CD4-positive, alpha-beta T cell treated with Interleukin-4 for 4 hours (primary cell): Measurements from ENCODE around the gene CEBPA.

Experiments
- DNase-seq: peaks from one replicate; pipeline ENCODE4 v3.0.0-alpha.2; 2020

Gene CEBPA

GRCh38 chr19:33286899-33287298, 15.4 kb downstream of the CEBPA start:
- DNase-seq, result peak; percentile 14

- DNase-seq, result no peak
Observed at GRCh38 chr19:33285441-33285927, 16.9 kb downstream of the CEBPA start.

DNA sequence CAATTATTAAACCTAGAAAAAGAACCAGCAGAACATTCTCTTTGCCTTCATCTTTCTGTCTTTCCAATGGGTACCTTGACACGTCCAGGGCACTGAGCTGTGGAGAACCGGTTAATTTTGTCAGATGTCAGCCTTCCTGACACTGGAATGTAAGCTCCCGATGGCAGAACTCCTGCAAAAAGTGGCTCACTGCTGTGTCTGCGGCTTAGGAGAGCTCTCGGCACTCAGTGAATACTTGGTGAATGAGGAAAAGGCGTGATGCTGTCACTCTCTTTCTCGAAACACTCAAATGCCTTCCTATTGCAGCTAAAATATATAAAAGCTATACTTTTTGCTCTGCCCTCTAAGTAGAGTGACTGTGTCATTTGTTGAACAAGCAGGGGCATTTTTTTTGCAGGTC, 17.6 kb downstream of the CEBPA start:
- no peak for DNase-seq

DNA sequence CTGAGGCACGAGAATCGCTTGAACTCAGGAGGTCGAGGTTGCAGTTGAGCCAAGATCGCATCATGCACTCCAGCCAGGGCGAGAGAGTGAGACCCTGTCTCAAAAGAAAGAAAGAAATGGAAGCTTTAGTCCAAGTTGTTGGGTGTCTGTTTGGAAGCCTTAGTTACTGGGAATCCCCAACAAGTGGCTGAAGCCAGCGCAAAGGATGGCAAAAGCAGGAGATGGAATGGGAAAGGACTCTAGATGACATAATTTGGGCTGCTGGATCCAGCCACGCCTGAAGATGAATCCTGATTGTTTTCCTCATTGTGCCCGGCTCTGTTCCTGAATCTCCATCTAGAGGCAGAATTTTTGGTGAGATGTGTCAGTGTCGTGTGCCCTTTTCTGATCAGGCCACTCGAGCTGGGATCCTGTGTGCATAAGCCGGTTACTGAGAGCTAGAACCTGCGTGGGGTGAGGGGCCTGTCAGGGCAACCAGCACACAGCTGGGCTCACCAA, 18.1 kb downstream of the CEBPA start:
- no peak for DNase-seq

DNA sequence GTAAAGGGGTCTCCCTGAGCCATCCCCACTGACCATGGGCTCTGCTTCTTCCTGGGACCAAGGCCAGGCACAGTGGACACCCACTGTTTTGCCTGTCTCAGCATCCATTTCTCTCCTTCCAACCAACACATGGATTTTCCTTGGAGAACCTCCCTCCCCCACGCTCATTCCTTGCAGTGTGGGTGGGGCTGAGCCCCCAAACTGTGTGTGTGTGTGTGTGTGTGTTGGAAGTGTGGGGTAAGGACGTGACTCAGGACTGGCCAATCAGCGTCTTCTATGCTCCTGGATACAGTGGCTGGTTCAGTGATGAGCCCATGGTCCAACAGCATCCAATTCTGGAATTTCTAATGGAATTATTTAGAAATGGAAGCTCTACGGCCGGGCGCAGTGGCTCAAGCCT, 18.7 kb downstream of the CEBPA start:
- DNase-seq, result no peak

DNA sequence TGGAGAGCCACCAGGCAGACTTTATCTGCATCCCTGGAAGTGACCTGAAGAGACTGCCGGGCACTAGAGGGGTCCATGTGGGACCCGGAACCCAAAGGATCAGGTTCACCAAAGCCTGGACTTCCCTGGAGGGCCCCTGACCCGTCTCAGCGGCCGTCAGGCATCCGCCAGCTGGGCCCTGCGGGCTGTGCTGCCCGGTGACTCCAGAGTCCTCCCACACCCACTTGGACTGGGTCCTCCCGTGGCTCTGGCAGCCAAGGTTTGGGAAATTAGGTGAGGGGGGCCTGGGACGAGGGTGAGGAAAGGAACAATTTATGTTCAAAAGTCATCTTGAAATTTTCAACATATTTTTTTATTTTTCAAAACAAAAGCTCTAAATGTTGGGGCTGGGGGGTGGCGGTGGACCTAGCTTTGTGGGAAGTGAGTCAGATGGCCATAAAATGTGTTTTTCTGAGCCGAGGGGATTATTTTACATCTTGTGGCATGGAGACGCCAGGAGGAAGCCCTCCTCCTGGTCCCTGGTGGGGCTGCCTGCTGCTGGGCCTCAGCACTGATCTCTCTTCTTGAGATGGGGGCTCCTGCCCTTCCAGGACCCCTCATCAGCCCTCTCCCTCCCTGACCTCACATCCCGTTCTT, 20.2 kb downstream of the CEBPA start:
- DNase-seq, result no peak

DNA sequence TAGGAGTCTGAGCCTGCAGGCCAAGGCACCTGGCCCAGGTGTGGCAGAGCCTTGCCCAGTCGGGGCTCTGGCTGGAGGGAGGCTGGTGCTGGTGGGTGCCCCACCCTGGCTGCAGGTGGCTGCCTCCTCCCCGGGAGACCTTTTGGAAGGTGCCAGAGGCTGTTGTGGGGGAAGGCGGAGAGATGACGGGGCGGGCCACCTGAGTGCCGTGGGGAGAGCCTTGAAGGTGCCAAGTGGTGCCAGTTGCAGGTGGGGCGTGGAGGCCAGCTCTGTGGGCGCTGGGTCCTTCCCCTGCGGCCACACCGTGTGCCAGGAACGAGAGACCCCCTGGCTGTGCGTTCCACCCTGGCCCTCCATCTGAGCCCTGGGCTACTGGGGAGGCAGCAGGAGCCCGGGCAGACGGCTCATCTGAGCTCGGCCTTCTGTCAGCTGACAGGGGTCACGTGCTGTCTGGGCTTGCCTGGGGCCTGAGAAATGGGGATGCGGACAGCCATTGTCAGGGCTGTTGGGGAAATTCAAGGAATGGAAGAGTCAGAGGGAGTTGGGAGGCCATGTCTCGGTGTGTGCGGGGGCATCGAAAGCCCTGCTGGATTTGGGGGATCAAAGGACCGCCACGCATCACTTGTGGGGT, 20.9 kb downstream of the CEBPA start:
- no peak for DNase-seq

DNA sequence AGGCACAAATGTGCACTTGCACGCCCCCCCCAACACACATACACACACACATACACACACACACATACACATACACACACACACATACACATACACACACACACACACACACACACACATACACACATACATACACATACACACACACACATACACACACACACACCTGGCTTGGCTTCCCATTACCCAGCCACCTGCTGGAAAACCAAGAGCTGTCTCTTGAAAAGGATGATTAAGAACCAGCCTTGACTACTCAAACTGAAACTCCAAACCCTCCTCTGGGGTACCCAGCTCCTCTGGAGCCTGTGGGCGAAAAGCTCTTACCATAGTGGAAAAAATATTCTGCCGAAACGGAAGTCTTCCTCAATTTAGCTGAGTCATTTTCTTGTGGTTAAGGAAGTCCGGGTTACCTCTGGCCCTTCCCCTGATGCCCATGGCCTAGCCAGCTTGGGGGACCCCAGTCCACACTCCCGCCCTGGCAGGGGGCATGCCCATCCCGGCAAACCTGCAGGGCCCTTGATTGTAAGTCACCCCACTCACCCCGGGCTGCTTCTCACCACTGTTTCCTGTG, 21.9 kb downstream of the CEBPA start:
- DNase-seq, result no peak

GRCh38 chr19:33279430-33280350, 22.6 kb downstream of the CEBPA start:
- DNase-seq, result no peak

DNA sequence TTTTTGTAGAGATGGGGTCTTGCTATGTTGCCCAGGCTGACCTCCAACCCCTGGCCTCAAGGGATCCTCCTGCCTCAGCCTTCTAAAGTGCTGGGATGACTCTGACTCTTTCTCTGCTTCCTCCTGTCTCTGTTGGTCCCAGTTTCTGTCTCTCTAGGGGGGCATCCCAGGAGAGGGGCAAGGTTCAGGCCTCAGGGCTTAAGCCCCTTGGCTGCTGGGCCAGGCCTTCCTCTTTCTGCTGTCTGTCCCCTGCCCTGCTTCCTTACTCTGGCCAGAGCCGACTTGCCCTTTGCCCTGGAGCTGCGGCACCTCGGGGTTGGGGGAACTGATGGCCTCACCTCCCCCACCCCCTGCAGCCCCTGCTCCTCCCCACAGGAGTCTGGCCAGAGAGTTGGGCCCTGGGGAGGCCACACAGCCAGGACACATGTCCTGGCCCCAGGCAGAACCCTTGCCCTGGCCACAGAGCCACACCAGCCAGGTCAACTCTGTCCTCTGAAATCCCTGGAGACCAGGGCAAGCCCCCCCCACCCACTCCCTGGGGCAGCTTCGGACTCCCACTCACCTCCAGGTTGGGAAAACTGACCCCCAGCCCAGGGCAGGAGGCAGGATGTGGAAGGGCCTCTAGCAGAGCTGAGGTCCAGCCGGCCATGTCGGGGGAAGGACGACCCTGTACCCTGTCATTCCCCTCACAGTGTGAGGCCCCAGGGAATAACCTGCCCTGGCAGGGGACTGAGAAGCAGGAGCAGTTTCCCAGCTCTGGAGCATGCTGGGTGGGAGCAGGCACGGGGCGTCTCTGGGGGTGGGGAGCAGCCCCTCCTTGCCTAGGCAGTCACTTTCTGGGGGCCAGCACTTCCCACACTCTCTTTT, 23.7 kb downstream of the CEBPA start:
- no peak for DNase-seq

DNA sequence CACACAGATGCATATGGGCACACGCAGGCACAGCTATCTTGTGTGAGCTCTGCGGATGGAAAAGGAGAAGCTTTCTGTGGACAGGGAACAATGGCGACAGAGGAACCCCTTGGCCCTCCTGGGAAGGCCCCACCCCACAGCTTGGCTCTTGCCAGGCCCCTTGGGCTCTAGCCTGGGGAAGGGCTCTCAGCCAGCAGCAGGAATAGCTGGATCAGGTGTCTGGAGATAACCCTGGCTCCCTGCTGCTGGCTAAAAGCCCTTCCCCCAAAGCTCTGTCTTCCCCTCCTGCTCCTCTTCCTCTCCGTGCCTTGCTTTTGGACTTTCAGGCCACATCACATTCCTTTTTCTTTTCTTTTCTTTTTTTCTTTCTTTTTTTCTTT, 24.3 kb downstream of the CEBPA start:
- DNase-seq, result no peak

- no peak for DNase-seq
Observed at GRCh38 chr19:33277434-33277833, 24.9 kb downstream of the CEBPA start.

- no peak for DNase-seq
Observed at GRCh38 chr19:33275933-33276619, 26.3 kb downstream of the CEBPA start.

DNA sequence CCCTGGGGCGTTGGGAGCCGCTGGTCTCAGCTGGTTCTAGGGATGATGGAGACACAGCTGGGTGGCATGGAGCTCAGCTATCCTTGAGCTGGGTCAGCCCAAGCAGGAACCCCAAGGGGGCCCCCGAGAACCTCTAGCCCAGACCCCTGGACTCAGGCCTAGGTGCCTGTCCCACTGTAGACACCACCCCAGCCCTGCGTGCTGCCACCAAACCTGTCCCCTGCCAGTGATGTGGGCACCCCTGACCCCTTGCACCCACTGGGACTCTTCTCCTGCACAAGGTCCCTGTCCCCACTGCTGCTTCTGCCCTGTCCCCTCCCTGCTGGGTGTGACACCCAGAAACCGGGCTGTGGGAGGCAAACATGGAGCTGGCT, 26.8 kb downstream of the CEBPA start:
- no peak for DNase-seq

DNA sequence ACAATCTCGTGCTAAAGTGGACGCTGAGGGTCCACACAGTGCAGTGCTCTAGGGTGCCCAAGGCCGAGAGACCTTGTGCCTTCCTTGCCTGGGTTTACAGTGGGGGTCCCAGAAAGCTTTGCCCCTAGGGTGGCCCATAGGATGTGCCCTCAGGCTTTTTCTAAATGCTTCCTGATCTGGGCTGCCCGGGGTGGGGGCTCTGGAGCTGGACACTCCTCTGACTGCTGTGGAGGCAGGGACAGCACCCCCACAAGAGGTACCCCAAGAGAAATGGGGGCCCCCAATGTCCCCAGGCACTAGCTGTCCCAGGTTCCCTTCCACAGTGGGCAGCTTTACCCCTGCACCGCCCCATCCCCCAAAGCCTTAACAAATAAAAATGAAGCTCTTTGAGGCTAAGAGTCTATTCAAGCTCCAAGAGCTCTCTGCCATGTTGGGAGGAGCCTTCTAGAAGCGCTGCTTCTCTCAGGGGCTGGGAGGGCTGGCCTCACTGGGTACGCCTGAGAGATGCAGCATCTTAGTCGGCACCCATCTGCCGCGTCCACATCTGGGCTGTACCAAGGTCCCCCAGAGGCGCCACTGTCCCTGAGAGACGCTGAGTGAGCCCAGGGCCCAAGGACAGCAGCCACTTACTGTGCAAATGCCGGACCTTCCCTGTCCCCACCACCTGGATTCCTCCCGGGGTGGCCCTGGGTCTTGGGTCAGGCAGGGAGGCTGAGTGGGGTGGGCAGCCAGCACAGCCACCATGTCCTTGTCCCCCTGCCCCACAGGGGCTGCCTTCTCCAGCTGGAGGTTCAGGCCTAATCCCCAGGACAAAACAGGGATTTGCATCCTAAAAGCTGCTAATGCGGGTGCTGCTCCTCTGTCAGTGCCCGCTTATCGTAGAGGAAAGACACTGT, 27.4 kb downstream of the CEBPA start:
- DNase-seq, result no peak

DNA sequence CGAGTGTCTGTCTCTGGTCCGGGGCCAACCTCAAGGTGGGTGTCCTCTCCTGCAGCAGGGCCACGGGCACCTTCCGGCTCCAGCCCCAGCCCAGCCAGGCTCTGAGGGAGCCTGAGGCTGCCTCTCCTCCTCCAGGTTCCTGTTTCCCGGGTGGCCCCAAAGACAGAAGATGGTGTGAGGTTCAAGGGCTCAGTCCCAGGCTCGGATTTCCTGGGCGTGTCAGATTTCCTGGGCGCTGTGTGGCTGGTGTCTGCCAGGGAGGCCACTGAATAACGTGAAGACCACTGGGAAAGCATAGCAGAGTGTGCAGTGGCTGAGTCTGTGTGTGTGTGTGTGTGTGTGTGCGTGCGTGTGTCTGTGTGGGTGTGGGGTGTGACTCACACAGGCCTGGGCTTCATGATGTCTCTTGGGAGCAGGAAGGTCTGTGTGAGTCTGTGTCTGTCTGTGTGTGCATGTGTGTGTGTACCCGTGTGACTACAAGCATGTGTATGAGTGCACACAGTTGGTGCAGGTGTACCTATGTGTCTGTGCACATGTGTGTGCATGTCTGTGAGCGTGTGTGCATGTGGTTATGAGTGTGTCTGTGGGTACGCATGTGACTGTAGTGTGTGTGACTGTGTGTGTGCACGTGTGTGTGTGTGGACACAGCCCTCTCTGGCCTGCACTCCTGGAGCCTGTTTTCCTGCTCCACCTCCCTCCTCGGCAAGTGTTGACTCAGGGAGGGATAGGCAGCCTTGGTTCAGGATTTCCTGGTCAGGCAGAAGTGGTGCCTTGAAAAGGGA, 28.3 kb downstream of the CEBPA start:
- DNase-seq, result peak; percentile 32

- DNase-seq, result no peak
Observed at GRCh38 chr19:33273065-33273736, 29.1 kb downstream of the CEBPA start.

DNA sequence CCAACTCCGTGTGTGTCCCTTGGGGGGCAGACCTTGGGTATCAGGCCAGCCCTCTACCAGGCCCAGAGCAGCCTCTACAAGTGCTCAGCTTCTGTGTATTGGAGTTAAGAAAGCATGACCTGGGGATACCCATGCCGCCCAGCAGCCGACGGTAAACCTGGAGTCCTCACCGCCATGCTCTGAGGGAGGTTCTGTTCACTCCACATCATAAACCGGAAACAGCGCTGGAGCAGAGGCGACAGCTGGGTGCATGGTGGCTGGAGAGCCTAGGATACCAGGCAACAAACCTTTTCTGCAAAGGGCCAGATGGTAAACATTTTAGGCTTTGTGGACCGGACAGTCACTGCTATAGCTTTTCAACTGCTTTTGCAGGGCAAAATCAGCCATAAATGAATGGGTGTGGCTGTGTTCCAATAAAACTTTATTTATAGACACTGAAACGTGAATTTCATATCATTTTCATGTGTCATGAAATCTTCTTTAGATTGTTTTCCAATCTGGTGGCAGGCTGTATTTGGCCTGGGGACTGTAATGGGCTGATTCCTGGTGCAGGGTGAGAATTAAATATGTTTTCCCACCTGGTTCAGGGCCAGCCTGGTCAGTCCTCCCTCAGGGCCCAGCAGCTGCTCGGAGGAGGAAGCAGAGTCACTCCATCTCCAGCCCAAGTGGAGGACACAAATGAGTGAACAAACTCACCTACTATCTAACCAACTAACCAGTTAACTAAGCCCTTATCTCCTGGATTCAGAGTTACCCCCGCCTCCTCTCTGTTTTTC, 30.9 kb downstream of the CEBPA start:
- DNase-seq, result no peak
